GM21515 (cell line): Measurements from ENCODE around the gene ZNF595.
"Not testable (repeated sequence)": the region's sequence is repeated elsewhere in the genome, so short reads cannot be mapped to it uniquely, and the experiment has no call there.

ENCODE experiments used
- ATAC-seq: cut with Tn5 transposase; IDR thresholded peaks from one replicate; pipeline ENCODE4 v1.9.1; 2021; ENCODE audit not compliant: unreplicated experiment

ZNF595 gene

GRCh38 chr4:52804-53479 lies at the start of gene ZNF595:
TSS of gene ZNF595 (plus strand) at chr4:53321. CDS start at chr4:53489, 168 bp downstream.
- ATAC-seq, result peak; percentile 46

GRCh38 chr4:9937-10870 lies 42.9 kb upstream of the ZNF595 start:
- ATAC-seq, result not testable (repeated sequence)

- ATAC-seq, result not testable (repeated sequence)
Observed at GRCh38 chr4:11095-11815, 41.9 kb upstream of the ZNF595 start.

- not testable (repeated sequence) for ATAC-seq
Observed at GRCh38 chr4:11816-12417, 41.2 kb upstream of the ZNF595 start.

- ATAC-seq, result not testable (repeated sequence)
Observed at GRCh38 chr4:18128-18527, 35.0 kb upstream of the ZNF595 start.

GRCh38 chr4:18589-18988 lies 34.5 kb upstream of the ZNF595 start:
- not testable (repeated sequence) for ATAC-seq

GRCh38 chr4:22882-23281 lies 30.2 kb upstream of the ZNF595 start:
- not testable (repeated sequence) for ATAC-seq

- ATAC-seq, result not testable (repeated sequence)
Observed at GRCh38 chr4:24359-24758, 28.8 kb upstream of the ZNF595 start.

- ATAC-seq, result not testable (repeated sequence)
Observed at GRCh38 chr4:27501-27900, 25.6 kb upstream of the ZNF595 start.

- ATAC-seq, result not testable (repeated sequence)
Observed at GRCh38 chr4:28767-29542, 24.2 kb upstream of the ZNF595 start.

- not testable (repeated sequence) for ATAC-seq
Observed at GRCh38 chr4:33314-33713, 19.8 kb upstream of the ZNF595 start.

- not testable (repeated sequence) for ATAC-seq
Observed at GRCh38 chr4:36559-37415, 16.3 kb upstream of the ZNF595 start.

- not testable (repeated sequence) for ATAC-seq
Observed at GRCh38 chr4:38202-38601, 14.9 kb upstream of the ZNF595 start.

GRCh38 chr4:43375-43774 lies 9.7 kb upstream of the ZNF595 start:
- not testable (repeated sequence) for ATAC-seq

GRCh38 chr4:51253-51652 lies 1.9 kb upstream of the ZNF595 start:
- ATAC-seq, result not testable (repeated sequence)

GRCh38 chr4:51655-52277 lies 1.4 kb upstream of the ZNF595 start:
- peak; percentile 37 for ATAC-seq

GRCh38 chr4:53521-53920 lies 400 bp downstream of the ZNF595 start:
- ATAC-seq, result not testable (repeated sequence)

- ATAC-seq, result not testable (repeated sequence)
Observed at GRCh38 chr4:64733-65132, 11.6 kb downstream of the ZNF595 start.

- ATAC-seq, result no peak
Observed at GRCh38 chr4:71830-72229, 18.7 kb downstream of the ZNF595 start.
